HG02588 (cell line): Measurements from ENCODE around the gene GSX2.
"Not testable (repeated sequence)": the region's sequence is repeated elsewhere in the genome, so short reads cannot be mapped to it uniquely, and the experiment has no call there.

Experiments
- ATAC-seq: cut with Tn5 transposase; IDR thresholded peaks from one replicate; pipeline ENCODE4 v1.9.1; 2021; ENCODE audit warnings: mild to moderate bottlenecking, moderate library complexity; ENCODE audit not compliant: unreplicated experiment

The GSX2 gene

DNA sequence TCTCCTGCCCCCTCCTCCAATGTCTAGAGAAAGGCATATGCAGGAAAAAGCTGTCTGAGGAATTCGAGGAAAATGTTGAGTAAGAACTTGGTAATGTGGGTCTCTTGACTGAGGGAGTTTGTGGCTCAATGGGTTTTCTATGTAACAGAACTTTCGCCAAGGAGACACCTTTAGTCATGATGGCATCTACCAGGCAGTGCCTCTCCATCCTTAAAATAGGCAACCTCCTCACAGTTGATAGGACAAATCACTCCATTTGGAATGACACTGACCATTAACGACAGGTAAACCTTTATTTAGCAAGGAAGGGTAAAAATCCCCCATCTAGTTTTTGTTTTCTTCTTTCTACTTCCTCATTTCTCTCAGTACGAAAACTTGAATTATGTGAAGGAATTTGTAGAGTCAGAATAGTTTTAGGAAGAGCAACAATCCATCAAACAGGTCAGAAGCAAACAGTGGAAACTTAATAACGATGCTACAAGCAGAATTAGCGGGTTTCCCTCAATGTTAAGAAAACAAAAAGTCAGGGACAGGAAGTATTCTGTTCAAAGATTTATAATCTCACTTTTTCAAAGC is 2.7 kb downstream of the GSX2 start:
- no peak for ATAC-seq

DNA sequence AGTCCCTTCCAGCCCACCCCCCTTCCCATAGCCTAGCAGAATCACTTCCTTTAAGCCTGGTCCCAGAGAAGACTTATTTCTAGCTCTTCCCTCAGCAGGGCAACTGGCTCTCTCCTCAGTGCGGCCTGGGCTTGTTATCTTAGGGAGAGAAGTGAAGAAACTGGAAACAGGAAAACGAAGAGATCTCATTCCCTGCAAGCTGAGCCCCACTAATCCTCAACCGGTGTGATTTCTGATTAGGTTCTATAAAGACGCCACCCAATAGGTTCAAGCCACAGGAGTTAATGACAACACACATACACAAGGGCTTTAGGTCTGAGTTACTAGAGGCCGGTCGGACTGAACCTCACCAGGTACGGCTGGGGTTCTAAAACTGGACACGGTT is 3.2 kb downstream of the GSX2 start:
- no peak for ATAC-seq

GRCh38 chr4:54104907-54105306 is 4.9 kb downstream of the GSX2 start:
- no peak for ATAC-seq

DNA sequence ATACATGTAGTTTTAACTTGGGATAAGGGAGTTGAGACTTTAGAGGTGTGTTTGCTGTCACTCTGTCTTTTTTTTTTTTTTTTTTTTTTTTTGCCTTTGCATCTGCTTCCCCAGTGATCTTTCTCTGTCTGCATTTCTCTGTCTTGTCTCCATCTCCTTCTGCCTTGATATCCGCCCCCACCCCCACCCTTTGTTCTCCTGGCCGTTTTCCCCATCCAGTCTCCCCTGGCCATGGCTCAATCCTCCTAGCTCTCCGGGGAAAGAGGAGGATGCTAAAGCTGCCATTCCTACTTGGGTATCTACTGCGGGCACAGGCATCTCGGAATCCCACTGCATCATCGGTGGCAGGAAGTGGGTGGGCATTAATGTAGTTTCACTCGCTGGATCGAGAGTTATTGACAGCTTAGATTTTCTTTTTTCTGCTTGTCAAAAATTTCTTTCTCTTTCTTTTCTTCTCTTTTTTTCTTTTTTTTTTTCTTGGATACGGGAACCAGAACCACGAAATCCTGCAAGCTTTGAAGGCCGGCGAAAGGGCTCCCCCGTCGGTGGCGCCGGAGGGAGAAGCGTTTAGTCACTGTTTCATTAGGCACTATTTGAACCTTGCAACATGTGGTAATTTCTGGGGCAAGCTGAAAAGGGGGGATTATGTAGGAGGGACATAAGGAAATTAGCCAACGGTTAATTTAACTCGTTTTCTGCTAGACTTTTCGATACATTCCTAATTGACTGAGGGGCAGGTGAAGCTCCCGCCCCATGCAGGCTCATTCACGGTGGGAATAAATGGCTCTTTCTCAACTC is 8.2 kb downstream of the GSX2 start:
- ATAC-seq = no peak

GRCh38 chr4:54109241-54110018 is 9.5 kb downstream of the GSX2 start:
- ATAC-seq = no peak

- no peak for ATAC-seq
Measured at GRCh38 chr4:54110019-54110416, 10.1 kb downstream of the GSX2 start.

GRCh38 chr4:54113206-54113605 is 13.2 kb downstream of the GSX2 start:
- not testable (repeated sequence) for ATAC-seq

- not testable (repeated sequence) for ATAC-seq
Measured at GRCh38 chr4:54116246-54116645, 16.3 kb downstream of the GSX2 start.

GRCh38 chr4:54118850-54119589 is 19.1 kb downstream of the GSX2 start:
- no peak for ATAC-seq

DNA sequence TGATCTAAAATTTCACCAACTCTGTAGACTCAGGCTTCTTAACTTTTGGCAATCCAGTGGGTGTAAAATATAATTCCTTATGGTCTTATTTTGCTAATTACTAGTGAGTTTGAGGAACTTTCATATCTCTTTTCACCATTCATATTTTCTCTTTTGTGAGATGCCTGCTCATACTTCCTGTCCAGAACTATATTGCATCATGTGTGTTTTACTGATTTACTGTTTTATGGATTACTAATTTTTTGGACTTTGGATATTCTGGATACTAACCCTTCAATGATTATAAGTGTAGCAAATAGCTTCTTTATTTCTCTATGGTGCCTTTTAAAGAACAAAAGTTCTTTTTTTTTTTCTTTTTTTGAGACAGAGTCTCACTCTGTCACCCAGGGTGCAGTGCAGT is 20.6 kb downstream of the GSX2 start:
- no peak for ATAC-seq

GRCh38 chr4:54127660-54128059 is 27.7 kb downstream of the GSX2 start:
- ATAC-seq = no peak

- not testable (repeated sequence) for ATAC-seq
Measured at GRCh38 chr4:54128694-54129093, 28.7 kb downstream of the GSX2 start.

DNA sequence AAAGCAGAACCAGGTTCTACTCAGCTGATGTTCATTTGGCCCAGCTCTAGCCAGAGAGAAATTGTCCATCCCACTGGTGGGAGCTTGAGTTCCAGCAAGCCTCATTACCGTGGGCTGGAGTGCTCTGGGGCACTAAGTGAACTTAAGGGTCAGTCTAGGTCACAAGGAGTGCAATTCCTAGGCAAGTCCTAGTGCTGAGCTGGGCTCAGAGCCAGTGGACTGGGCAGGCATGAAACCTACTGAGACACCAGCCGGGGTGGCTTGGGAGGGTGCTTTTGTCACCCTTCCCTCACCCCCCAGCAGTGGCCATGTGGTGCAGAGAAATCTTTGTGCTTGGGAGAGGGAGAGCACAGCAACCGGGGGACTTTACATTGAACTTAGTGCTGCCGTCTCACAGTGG is 39.4 kb downstream of the GSX2 start:
- no peak for ATAC-seq

DNA sequence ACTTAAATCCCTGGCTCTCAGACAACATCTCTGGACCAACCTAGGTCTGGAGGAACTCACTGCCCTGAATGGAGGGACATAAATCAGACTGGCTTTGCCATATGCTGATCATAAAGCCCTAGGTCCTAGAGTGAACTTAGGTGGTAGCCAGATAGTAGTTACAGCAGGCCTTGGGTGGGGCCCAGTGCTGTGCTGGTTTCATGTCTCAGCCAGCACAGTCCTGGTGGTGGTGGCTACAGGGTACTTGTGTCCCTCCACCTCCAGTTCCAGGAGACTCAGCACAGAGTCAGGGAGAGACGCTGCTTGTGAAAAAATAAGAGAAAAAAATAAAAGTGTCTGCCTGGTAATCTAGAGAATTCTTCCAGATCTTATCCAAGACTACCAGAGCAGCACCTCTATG is 40.3 kb downstream of the GSX2 start:
- no peak for ATAC-seq

- no peak for ATAC-seq
Measured at GRCh38 chr4:54144199-54144598, 44.2 kb downstream of the GSX2 start.

- ATAC-seq = no peak
Measured at GRCh38 chr4:54144661-54145171, 44.8 kb downstream of the GSX2 start.

GRCh38 chr4:54146139-54146538 is 46.2 kb downstream of the GSX2 start:
- ATAC-seq = no peak

- ATAC-seq = no peak
Measured at GRCh38 chr4:54149323-54149722, 49.4 kb downstream of the GSX2 start.
